NCI-H2107 treated with DMSO at 0.1 percent for 48 hours (cell line): ENCODE results near the gene CARD19.

Source experiments
- DNase-seq: peaks from one replicate; lab custom pipeline; 2025; ENCODE audit not compliant: unreplicated experiment; lab: John Stamatoyannopoulos, UW

Gene CARD19

DNA sequence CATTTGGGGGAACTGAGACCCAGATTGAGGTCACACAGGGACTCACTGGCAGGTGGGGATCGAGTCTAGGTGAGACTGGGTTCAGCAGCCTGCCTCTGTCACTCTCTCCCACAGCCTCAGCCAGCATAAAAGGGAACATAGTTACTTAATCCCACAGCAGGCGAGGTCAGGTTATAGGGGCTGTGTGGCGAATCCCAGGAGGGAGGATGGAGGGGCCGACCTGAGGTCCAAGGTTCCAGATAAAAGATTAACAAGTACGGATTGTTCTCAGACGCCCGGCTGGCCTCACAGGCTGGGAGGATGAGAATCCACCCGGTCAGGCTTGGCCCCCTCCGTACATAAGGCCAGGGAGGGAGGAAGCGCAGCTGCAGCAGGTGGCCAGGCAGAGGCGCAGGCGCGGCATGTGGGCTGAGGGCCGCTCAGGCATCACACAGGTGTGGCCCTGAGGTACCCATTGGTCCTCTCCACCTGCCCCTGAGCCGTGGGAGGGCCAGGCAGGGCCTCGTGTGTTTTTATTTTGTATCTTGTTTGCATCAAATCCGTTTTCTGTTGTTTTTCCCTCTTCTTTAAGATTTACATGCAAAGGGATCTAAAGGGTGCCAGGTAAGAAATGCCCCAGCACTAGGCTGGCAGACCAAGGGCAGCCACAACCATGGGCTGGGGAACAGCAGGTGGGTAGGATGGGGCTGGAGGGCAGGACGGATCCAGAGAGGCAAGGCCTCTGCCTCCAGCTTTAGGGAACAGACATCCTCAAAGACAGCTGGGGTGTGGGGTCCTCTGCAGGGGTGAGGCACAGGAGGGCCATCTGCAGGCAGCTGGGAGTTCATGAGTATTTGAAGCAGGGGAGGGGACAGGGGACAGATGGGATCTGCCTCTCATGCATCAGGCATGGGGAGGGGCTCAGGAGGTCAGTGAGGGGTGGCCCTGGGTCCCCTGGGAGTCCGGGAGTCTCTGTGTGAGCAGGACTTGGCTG, 33.9 kb upstream of the CARD19 start:
- DNase-seq, result peak; percentile 62

DNA sequence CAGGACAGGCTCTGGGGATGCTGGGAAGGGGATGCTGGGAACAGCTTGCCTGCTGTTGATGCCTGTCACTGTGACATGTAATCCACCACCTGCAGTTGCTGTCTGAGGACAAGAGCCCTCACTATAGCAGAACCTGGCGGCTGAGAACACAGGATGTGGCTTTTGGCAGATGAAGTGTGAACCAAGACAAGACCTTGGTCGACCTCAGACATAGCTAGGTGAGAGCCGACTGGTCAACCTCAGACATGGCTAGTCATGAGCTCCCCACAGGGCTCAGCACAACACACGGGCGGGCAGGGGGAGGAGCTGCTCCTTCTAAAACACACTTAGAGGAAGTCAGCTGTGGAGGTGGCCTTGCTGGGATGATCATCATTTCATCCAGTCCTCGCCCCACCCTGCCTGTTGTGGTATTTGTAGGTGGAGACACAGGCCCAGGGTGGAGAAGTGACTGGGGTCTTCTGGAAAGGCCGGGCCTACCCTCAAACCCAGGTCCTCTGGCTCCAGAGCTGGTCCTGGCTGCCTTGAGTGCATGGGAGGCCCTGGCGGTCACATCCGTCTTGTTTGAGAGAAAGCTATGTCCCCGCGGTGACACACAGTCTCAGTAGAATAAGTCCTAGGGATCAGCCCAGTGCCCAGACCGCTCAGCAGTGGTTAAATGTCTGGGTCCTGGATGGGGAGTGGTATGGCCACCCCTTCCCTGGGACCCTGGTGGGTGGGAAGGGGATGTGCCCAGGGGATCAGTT, 31.5 kb upstream of the CARD19 start:
- no peak for DNase-seq

DNA sequence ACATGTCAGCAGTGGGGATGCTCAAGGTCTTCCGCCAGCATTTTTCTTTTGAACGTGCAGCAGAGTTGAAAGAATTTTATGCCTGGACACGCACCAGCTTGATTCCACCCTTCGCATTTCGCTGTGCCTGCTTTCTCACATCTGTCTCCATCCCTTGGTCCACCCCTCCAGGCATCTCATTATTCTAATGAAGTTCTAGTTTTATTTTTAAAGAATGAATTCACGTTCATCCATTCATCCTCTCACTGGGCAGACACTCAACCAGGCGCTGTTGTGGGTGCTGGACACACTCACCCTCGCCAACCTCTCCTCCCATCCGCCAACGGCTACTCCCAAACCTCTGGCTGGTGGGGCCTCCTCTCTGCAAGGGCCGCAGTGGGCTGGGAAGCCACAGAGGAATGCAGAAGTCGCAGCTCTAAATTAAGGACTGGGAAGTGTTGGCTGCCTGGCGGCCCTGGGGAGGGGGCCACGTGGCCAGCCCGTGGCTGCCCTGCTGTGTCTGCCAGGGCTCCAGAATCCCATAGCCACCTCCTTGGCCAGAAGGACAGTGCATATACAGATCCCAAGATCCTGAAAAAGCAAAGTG, 30.8 kb upstream of the CARD19 start:
- DNase-seq, result no peak

DNA sequence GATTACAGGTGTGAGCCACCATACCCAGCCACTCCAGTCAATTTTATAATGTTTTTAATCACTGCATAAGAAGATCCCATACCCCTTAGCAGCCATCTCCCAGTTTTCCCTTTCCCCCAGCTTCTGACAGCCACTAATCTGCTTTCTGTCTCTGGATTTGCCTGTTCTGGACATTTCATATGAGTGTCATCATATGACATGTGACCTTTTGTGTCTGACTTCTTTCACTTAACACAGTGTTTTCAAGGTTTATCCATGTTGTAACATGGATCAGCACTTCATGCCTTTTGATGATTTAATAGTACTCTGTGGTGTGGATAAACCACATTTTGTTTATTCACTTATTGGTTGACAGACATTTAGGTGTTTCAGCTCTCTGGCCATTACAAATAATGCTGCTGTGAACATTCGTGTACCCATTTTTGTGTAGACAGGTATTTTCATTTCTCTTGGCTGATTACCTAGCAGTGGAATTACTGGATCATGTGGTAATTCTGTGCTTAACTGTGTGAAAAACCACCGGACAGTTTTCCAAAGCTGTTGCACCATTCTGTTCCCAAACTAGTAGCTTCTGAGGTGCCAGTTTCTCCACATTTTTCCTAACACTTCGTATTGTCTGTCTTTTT, 28.9 kb upstream of the CARD19 start:
- DNase-seq, result no peak

DNA sequence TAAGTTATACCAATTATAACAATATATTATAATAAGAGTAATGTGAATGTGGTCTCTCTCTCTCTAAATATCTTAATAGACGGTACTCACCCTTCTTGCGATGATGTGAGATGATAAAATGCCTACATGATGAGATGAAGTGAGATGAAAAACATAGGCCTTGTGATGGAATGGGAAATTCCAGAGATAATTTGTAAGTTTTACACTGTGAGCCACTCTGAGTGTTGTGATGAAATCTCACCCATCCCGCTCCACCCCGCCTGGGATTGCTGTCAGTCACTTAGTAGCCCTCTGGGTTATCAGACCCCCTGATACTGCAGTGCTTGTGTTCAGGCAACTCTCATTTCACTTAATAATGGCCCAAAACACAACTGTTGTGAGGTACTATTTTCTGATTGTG, 27.1 kb upstream of the CARD19 start:
- no peak for DNase-seq

DNA sequence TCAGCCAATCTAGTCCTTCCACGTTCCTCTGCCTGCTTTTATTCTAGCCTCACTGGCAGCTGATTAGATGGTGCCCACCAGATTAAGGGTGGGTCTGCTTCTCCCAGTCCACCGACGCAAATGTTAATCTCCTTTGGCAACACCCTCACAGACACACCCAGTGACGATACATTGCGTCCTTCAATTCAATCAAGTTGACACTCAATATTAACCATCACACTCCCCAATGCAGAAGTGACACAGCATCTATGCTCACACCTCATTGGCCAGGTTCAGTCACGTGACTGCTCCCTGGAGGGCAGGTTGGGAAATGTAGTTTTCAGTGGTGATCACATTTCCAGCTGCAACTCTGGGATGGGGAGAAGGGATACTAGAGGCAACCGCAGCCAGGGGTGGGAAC, 24.6 kb upstream of the CARD19 start:
- DNase-seq, result no peak

DNA sequence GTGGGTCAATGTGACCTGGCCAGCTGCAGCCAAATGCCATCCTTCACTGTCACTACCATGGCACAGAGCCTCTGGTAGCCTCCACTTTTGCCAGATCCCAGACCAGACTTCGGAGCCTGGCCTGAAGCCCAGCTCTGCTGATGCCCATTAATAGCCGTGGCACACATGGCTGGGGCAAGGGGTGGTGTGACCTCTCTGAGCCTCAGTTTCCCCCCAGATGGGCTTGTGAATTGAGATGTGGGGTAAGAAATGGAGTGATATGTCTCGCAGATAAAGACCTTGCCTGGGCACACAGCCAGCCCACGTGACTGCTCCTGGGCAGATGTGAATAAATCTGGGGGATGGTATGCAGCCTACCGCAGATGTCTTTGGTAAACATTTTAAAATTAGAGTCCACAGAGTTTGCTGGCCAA, 23.6 kb upstream of the CARD19 start:
- no peak for DNase-seq

DNA sequence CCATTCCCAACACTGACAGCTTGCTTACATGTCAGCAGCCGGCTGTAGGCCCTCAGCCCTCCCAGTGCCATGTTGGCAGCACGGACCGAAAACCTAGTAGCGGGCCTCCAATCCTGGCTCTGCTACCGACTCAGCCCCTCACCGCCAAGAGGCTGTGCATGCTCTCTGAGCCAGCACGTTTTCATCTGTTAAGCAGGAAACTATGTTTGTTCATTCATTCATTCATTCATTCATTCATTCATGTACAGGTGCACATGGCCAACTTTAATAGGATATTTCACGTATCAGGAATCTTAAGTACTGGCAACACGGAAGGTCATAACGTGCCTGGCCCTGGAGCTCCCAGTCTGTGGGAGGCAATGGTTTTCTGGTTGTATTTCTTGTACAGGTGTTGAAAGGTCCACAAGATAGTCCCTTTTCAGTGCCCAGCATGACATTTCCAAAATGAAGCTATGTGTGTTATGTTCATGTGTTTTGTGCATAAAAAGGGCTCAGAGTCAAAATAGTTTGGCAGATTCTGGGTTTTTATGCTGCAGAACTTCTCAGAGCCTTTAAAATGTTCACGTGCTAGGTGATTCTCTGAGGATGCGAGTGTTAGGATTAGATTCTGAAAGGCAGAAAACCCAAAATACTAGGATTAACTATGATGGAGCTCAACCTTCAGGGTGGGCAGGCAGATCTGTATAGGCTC, 19.8 kb upstream of the CARD19 start:
- no peak for DNase-seq

DNA sequence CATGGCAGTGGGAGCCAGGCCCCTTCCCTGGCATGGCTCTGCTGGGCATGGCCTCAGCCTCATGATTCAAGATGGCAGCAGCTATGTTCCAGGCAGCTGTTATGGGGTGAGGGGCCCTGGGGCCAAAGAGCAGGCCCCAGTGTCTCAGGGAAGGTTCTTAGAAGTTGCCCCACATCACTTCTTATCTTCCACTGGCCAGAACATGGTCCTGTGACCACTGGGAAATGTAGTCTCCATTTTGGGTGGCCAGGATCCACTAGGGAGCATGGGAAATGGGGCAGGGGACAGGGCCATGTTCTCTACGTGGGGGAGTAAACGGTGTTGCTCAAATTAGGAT, 19.3 kb upstream of the CARD19 start:
- DNase-seq, result no peak

DNA sequence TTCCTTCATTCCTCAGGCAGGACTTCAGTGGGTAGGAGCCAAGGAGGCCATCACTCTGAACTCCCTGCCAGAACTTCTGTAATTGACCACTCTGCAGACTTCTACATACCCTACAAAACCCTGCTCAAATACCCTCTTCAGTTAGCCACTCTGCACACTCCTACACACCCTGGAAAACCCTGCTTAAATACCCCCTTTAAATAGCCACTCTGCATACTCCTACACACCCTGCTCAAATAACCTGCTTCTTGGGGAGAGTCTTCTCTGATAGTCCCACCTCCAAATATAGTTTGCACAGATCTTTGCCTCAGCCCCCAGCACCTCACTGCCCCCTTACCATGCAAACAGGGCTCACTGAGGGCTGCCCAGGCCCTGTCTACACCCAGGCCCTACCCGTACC, 18.6 kb upstream of the CARD19 start:
- no peak for DNase-seq

DNA sequence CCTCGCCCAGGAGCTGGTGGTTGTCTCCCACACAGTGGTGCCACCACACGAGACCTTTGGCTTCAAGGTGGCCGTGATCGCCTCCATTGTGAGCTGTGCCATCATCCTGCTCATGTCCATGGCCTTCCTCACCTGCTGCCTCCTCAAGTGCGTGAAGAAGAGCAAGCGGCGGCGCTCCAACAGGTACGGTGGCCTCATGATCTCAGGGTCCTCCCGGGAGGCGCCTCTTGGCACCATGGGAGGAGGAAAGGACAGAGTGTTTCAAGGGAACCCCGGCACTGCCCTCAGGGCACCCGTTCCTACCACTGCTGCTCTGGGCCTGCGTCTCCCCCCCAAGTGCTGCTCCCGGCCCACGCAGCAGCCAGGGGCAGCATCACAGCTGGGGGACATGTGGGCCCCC, 18.2 kb upstream of the CARD19 start:
- DNase-seq, result no peak

DNA sequence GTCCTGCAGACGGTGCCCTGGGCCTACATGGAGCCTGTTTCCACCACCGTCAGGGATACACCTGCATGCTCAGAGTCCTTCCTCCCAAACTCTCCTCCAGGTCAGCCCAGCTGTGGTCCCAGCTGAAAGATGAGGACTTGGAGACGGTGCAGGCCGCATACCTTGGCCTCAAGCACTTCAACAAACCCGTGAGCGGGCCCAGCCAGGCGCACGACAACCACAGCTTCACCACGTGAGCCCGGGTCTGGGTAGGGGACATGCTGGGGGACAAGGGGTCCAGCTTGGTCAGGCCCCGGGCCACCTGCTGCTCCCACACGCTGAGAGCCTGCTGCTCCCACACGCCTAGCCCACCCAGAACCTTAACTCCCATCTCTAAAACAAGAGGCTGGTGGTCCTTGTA, 16.6 kb upstream of the CARD19 start:
- DNase-seq, result no peak

DNA sequence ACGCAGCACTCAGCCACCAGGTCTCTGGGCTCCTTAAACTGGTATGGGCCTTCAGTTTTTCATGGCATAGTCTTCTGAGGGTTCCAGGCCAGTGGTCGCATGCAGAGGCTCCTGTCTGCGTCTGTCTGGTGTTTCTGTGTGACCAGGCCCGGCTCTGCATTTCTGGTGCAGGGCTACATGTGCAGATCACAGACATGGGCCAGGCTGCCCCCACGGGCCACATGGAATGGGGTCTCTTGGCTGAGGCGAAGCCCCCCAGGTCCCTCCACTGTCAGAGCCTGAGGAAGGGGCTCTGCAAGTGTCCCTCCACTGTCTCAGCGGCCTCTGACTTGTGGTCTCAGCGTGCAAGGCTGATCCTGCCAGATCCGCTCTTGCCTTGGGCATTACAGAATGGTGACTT, 15.6 kb upstream of the CARD19 start:
- no peak for DNase-seq

DNA sequence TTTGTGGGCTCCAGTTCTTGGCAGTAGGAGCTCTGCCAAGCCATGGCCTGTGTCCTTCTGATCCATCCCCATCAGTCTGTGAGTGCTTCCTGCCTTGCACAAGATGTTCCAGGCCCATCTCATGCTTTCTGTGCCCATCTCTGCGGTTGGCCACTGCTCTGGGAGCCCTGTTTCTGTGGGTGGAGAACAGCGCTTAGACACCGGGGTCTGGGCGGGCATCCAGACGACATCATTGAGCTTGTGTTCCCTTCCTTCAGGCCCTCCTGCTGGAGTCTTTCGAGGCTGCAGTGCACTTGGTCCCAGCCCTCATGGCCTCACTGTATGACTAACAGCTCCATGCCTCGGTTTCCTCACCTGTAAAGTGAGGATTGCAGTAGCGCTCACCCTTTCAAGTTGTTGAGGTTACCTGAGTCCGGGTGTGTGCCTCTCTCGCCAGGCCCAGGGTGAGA, 14.9 kb upstream of the CARD19 start:
- no peak for DNase-seq

DNA sequence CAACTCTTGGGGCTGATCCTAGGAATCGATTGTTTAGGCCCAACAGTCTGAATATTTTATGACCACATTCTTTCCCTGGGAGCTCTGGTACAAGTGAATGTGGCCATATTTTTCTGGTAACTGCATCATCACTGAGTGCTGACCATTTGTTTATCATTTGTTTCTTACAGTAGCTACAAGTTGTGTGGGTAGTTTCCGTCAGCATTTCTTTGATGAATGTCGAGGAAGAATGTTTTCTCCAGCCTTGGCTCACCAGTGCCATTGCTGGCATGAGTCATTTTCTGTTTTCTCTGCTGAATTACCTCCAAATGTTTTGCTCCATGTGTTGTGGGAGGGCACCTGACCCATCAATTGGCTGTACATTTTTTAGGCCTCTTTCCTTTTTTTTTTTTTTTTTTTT, 14.1 kb upstream of the CARD19 start:
- DNase-seq, result no peak

DNA sequence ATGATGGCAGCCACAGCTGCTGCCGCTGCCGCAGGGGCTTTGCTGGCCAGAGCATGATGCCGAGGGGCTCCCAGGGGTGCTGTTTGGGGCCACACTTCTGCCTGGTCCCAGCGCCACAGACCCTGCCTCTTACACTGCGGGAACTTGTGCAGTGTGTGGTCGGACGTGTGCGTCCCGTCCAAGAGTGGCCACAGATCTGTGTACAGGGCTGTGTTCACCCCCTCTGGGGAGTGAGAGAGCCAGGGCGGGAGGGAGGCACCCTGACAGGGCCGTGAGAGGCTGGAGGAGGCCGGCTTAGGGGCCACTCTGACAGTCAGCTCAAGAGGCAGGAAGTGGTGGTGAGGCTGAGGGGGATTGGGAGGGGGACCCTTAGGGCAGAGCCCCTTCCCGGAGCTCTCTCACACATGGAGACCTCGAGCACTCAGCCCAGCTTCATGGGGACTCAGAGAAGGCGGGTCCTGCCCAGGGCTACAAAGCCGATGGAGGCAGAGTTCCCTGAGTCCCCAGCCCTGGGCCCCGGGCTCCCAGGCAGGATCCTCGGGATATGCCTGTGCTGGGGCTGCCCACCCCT, 13.1 kb upstream of the CARD19 start:
- DNase-seq, result no peak

DNA sequence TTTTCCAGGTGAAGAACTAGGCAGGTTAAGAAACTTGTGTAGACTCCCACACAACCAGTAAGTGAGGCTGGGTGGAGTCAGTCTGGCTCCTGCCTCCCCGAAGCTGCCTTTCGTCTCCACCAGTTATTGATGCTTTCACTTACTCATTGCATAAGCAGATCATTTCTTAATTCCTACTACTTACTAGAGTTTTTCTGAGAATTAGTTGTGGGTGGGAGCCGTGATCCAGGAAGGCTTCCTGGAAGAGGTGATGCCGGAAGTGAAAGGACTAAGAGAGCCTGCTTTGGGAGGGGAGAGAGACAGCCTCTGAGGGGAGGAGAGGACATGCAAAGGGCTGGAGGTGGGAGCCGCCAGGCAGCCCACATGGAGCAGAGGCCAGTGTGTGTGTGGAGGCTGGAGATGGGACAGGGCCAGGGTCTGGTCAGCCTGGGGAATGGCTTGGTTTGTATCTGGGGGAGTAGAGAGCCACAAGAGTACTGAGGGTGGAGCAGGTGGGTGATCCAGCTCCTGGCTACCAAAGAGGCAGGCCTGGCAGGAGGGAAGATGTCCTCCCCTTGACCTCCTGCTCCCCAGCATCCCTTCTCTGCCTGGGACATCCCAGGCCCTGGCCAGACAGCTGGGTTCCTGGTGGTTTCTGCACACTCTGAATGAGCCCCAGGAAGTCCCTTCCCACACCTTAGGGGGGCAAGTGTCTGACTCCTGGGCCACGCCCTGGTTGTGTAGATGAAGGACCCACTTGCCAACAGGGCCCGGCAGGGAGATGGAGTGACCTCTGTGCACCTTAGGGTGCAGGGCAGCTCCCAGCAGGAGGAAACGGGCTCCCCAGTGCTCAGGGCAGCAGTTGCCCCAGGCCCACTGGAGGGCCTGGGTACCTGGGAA, 12.2 kb upstream of the CARD19 start:
- no peak for DNase-seq

DNA sequence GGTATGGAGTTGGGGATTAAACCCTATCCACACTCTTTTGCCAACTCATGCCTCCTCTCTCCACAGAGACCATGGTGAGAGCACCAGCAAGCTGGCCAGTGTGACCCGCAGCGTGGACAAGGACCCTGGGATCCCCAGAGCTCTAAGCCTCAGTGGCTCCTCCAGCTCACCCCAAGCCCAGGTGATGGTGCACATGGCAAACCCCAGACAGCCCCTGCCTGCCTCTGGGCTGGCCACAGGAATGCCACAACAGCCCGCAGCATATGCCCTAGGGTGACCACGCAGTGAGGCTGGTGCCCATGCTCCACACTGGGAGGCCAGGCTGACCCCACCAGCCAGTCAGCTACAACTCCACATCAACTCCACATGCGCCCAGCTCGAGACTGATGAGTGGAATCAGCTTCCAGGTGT, 11.5 kb upstream of the CARD19 start:
- no peak for DNase-seq

DNA sequence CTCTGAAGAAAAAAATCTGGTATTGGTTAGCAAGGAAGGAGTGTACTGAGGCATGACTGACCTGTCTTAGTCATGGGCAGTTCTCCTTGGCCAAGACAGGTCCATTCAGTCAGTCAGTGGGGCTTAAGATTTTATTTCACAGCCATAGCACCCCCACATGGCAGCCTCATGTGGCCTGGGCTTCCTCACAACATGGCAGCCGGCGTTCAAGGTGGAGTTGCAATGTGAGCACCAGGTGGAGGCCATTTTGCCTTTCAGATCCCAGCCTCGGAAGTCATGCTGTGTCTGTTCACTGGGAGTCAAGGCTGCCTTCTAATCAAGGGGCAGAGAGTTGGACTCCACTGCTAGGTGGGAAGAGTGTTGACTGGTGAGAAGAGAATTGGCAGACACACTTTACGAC, 10.3 kb upstream of the CARD19 start:
- no peak for DNase-seq
